WERI-Rb-1 (cell line): ENCODE results near the gene ERMARD.

Experiments used
- DNase-seq: peaks from one replicate; pipeline ENCODE4 v3.0.0-alpha.2; 2020
- H3K27ac ChIP-seq: fragments of 250-450 bp; sonication (Bioruptor Pico); 2 replicates; pipeline ENCODE4 v1.5.1; 2020; ENCODE audit warnings: mild to moderate bottlenecking, moderate library complexity
- H3K27me3 ChIP-seq: fragments of 250-450 bp; sonication (Bioruptor Pico); 2 replicates; pipeline ENCODE4 v1.5.1; 2021; ENCODE audit warnings: mild to moderate bottlenecking, low read depth, moderate library complexity; ENCODE audit not compliant: insufficient read depth, severe bottlenecking
- H3K36me3 ChIP-seq: fragments of 250-450 bp; sonication (Bioruptor Pico); 2 replicates; pipeline ENCODE4 v1.5.1; 2020; ENCODE audit warnings: mild to moderate bottlenecking, moderate library complexity
- H3K4me3 ChIP-seq: 2 replicates; pipeline ENCODE4 v1.5.1; 2011; ENCODE audit warnings: low read depth, mild to moderate bottlenecking, control low read depth, low read length
- H3K9me3 ChIP-seq: fragments of 250-450 bp; sonication (Bioruptor Pico); 2 replicates; pipeline ENCODE4 v1.5.1; 2021; ENCODE audit warnings: mild to moderate bottlenecking, moderate library complexity; ENCODE audit not compliant: severe bottlenecking
- CTCF ChIP-seq: IDR thresholded peaks from 2 replicates; pipeline ENCODE4 v1.5.1; 2011; ENCODE audit warnings: low read depth, mild to moderate bottlenecking, control low read depth, inconsistent platforms, low read length

Gene ERMARD

GRCh38 chr6:169751242-169752073, at the start of gene ERMARD, which contains the start of gene DYNLT2:
Gene ERMARD (plus strand): TSS chr6:169751622. CDS start chr6:169751658, 36 bp downstream.
Gene DYNLT2 (minus strand): TSS chr6:169751572. CDS start chr6:169751458, 114 bp downstream.
- Histone ChIP-seq H3K4me3 (peak within 1 kb of the TSS; percentile 76), H3K36me3 (no peaks in the 10 kb centered on the region), H3K27me3 (no peaks in the 10 kb centered on the region), H3K9me3 (no peaks in the 10 kb centered on the region), H3K27ac (peak within 1 kb of the TSS; percentile 98)
- peak; percentile 96 for DNase-seq
- no peak for TF ChIP-seq CTCF

- Histone ChIP-seq H3K27me3 (no peaks in the 10 kb centered on the region), H3K27ac (peak within 1 kb of the TSS; percentile 92), H3K9me3 (no peaks in the 10 kb centered on the region), H3K36me3 (peaks cover 47% of the 10 kb centered on the region), H3K4me3 (peak within 1 kb of the TSS; percentile 99)
- no peak for TF ChIP-seq CTCF
- DNase-seq, result peak; percentile 97
Measured at GRCh38 chr6:169701954-169702839, 49.2 kb upstream of the ERMARD start, which contains the start of the genes C6orf120 and WDR27. Gene C6orf120 (plus strand): TSS chr6:169702126. CDS start chr6:169702460, 334 bp downstream. Gene WDR27 (minus strand): TSS chr6:169702029. CDS start chr6:169689005, 13,024 bp downstream.

- no peak for TF ChIP-seq CTCF
Measured at GRCh38 chr6:169702840-169703246, 48.6 kb upstream of the ERMARD start.

GRCh38 chr6:169707772-169708171, 43.6 kb upstream of the ERMARD start:
- H3K9me3 ChIP-seq, result no peaks in the 10 kb centered on the region
- no peaks in the 10 kb centered on the region for H3K27me3 ChIP-seq
- peaks cover 82% of the 10 kb centered on the region for H3K36me3 ChIP-seq
- no peak overlapping the region for H3K4me3 ChIP-seq
- no peak overlapping the region for H3K27ac ChIP-seq
- TF ChIP-seq CTCF, result no peak
- DNase-seq, result no peak

More at GRCh38 chr6:169702840-169703246, 48.6 kb upstream of the ERMARD start:
- Histone ChIP-seq H3K27ac (peak overlapping the region; percentile 92), H3K27me3 (no peaks in the 10 kb centered on the region), H3K36me3 (peaks cover 54% of the 10 kb centered on the region), H3K4me3 (peak overlapping the region; percentile 99), H3K9me3 (no peaks in the 10 kb centered on the region)
- no peak for DNase-seq

- DNase-seq, result no peak
- no peaks in the 10 kb centered on the region for H3K9me3 ChIP-seq
- H3K4me3 ChIP-seq, result no peak overlapping the region
- H3K27me3 ChIP-seq, result no peaks in the 10 kb centered on the region
- peaks cover 84% of the 10 kb centered on the region for H3K36me3 ChIP-seq
- no peak for TF ChIP-seq CTCF
- no peak overlapping the region for H3K27ac ChIP-seq
Measured at GRCh38 chr6:169709293-169709692, 42.1 kb upstream of the ERMARD start.
